GM18498 (cell line): ENCODE measurements around the gene C19orf81.

Source experiments
- ATAC-seq: cut with Tn5 transposase; IDR thresholded peaks from one replicate; pipeline ENCODE4 v1.9.1; 2021; ENCODE audit warnings: mild to moderate bottlenecking, moderate library complexity; ENCODE audit not compliant: unreplicated experiment

The C19orf81 gene

DNA sequence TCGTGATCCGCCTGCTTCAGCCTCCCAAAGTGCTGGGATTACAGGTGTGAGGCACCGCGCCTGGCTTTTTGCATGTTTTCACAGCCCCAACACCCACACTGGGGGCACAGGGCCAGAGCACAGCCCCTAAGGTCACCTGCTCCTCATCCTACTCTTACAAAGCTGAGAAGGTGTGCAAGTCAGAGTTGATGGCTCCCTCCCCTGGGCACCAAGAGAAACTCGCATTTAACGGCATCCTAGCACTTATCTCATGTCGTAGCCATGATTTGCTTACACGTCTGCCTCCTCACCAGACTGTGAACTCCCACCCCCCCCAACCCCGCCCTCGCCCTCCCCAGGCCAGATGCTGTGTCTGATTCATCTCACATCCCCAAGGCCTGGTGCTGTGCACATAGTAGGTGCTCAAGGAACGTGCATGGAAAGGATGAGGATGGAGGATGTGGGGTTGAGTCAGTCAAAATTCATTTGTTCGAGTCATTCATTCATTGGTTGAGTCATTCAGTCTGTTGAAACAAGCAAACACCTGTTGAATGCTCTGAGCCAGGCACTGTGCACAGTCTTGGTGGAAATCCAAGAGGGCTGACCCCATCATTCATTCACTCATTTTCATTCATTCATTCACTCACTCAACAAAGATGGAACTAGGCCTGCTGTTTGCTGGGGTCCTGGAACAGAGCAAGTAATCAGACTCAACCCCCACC, 59.1 kb downstream of the C19orf81 start:
- no peak for ATAC-seq
